SU-DHL-6 (cell line): ENCODE measurements around the gene SOX13.

ENCODE experiments used
- H2AFZ ChIP-seq: fragments of 200-600 bp; sonication (generic); 2 replicates; pipeline ENCODE4 v1.6.1; 2014; ENCODE audit warnings: low read depth, mild to moderate bottlenecking, moderate library complexity, mixed read lengths, antibody characterized with exemption, low read length; ENCODE audit not compliant: severe bottlenecking
- H3F3A ChIP-seq: fragments of 200-600 bp; shearing (Covaris generic); 2 replicates; pipeline ENCODE4 v1.6.0; 2016; ENCODE audit warnings: antibody characterized with exemption, mild to moderate bottlenecking; ENCODE audit not compliant: insufficient read depth
- H3K27ac ChIP-seq: fragments of 200-600 bp; sonication (generic); 2 replicates; pipeline ENCODE4 v1.5.1; 2016; ENCODE audit warnings: low read depth, mild to moderate bottlenecking, low read length, moderate library complexity, mixed read lengths
- H3K27me3 ChIP-seq: fragments of 200-600 bp; sonication (generic), shearing (Covaris generic); 2 replicates; pipeline ENCODE4 v1.6.0; 2014; ENCODE audit warnings: mild to moderate bottlenecking, low read length
- H3K36me3 ChIP-seq: fragments of 200-600 bp; sonication (generic); 2 replicates; pipeline ENCODE4 v1.6.1; 2014; ENCODE audit warnings: mild to moderate bottlenecking, low read length, mixed read lengths
- H3K4me2 ChIP-seq: fragments of 300-600, 200-600 bp; shearing (Covaris generic), sonication (generic); 2 replicates; pipeline ENCODE4 v1.6.0; 2014; ENCODE audit warnings: low read length, low read depth, mild to moderate bottlenecking; ENCODE audit not compliant: poor library complexity, severe bottlenecking
- H3K4me3 ChIP-seq: fragments of 200-600 bp; sonication (generic); 2 replicates; pipeline ENCODE4 v1.5.1; 2014; ENCODE audit warnings: antibody characterized with exemption, low read length, mild to moderate bottlenecking, mixed read lengths; ENCODE audit not compliant: insufficient read depth, poor library complexity, severe bottlenecking
- H3K79me2 ChIP-seq: fragments of 200-600 bp; sonication (generic); 2 replicates; pipeline ENCODE4 v1.6.1; 2014; ENCODE audit warnings: mild to moderate bottlenecking, low read length, moderate library complexity; ENCODE audit not compliant: insufficient read depth
- H3K9ac ChIP-seq: fragments of 200-600 bp; sonication (generic); 2 replicates; pipeline ENCODE4 v1.7.0; 2014; ENCODE audit warnings: mild to moderate bottlenecking, low read length
- H3K9me2 ChIP-seq: fragments of 200-600 bp; sonication (generic); replicated peaks from 2 replicates; pipeline ENCODE4 v1.6.1; 2014; ENCODE audit warnings: low read length; ENCODE audit not compliant: insufficient read depth
- H3K9me3 ChIP-seq: fragments of 200-600 bp; sonication (generic); 2 replicates; pipeline ENCODE4 v1.6.1; 2014; ENCODE audit warnings: low read length, mixed read lengths; ENCODE audit not compliant: insufficient read depth
- H4K20me1 ChIP-seq: fragments of 200-600 bp; sonication (generic); 2 replicates; pipeline ENCODE4 v1.6.1; 2014; ENCODE audit warnings: low read depth, mild to moderate bottlenecking, antibody characterized with exemption, low read length, moderate library complexity, mixed read lengths
- CTCF ChIP-seq: fragments of 200-600 bp; sonication (generic); IDR thresholded peaks from one replicate; pipeline ENCODE4 v1.5.1; 2017; ENCODE audit warnings: antibody characterized with exemption, mild to moderate bottlenecking, low read length, moderate library complexity; ENCODE audit not compliant: insufficient read depth, poor library complexity, severe bottlenecking
- EZH2phosphoT487 ChIP-seq: fragments of 200-600 bp; sonication (generic), shearing (Covaris generic); conservative IDR thresholded peaks from 2 replicates; pipeline ENCODE4 v1.6.1; 2018; ENCODE audit warnings: mild to moderate bottlenecking, antibody characterized with exemption, low read length, moderate library complexity, mixed read lengths

Gene SOX13

DNA sequence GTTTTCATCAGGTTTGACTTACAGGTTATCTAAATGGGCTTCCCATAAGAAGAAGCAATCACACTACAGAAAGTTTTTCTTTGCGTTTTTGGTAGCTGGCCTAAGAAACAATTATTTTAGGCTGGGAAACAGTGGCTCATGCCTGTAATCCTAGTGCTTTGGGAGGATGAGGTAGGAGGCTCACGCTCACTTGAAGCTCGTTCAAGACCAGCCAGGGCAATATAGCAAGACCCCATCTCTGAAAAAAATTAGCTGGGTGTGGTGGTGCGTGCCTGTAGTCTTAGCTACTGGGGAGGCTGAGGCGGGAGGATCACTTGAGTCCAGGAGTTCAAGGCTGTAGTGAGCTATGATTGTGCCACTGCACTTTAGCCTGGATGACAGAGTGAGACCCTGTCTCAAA, 94.8 kb downstream of the SOX13 start:
- Histone ChIP-seq H3K79me2 (no peaks in the 10 kb centered on the region), H3F3A (no peaks in the 10 kb centered on the region), H3K9me3 (peaks cover 23% of the 10 kb centered on the region; the same call in 1 of the 2 replicates), H3K9ac (no peak overlapping the region), H3K9me2 (no peaks in the 10 kb centered on the region), H4K20me1 (no peaks in the 10 kb centered on the region), H2AFZ (no peak overlapping the region), H3K4me3 (no peak overlapping the region), H3K4me2 (no peak overlapping the region), H3K27ac (no peak overlapping the region), H3K36me3 (no peaks in the 10 kb centered on the region), H3K27me3 (no peaks in the 10 kb centered on the region)
- no peak for TF ChIP-seq EZH2phosphoT487
- no peak for TF ChIP-seq CTCF

DNA sequence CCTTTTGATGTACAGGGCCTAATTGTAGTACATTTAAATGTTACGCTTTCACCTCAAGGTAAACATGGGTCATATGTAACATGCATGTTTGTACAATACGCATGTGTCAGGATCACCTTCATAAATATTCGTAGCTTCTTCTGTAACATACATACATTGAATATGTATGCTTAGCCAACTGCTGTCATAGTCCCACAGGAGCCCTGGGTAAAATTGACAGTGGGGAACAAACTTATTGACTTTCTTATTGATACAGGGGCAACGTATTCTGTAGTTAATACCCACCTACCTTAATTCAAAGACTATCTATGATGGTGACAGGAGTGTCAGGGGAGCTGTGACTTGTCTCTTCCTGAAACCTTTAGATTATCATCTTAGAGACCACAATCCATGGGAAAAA, 96.9 kb downstream of the SOX13 start:
- Histone ChIP-seq H3K9me2 (no peaks in the 10 kb centered on the region), H3K79me2 (no peaks in the 10 kb centered on the region), H3K36me3 (no peaks in the 10 kb centered on the region), H3K27me3 (no peaks in the 10 kb centered on the region), H3K4me3 (no peak overlapping the region), H3K27ac (no peak overlapping the region), H2AFZ (no peak overlapping the region), H3K4me2 (no peak overlapping the region), H4K20me1 (no peaks in the 10 kb centered on the region), H3K9ac (no peak overlapping the region), H3K9me3 (peaks cover 23% of the 10 kb centered on the region; the same call in 1 of the 2 replicates), H3F3A (no peaks in the 10 kb centered on the region)
- TF ChIP-seq CTCF (no peak), EZH2phosphoT487 (no peak)

DNA sequence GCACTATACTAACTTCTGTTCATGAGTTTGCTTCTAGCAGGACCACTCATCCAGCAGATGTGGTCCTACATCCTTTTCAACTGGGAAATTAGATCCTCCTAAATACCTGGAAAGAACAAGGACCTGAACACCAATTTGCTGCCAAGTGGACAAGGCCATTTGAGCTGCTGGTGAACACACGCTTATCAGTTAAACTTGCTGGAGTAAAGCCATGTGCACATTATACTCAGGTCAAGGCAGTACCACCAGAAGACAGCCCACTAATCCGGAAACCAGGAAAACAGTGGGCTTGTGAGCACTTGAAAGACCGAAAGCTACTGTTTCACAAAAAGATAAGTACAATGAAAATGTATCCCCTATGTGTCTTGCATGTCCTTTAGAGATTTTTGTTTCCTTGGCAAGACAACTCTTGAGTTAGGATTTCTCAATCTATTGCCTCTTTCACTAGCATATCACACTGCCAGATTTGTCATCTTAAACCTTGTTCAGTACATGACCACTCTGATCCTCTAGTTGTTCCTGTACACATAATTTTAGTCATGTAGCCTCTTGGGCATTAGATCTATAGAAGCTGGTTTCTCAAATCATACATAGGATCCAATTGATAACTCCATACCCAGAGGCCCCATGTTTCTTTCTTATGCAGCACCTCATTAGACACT, 97.7 kb downstream of the SOX13 start:
- Histone ChIP-seq H3K9ac (no peak overlapping the region), H4K20me1 (no peaks in the 10 kb centered on the region), H3K27me3 (no peaks in the 10 kb centered on the region), H3K36me3 (no peaks in the 10 kb centered on the region), H3K27ac (no peak overlapping the region), H3K4me3 (no peak overlapping the region), H3K9me2 (no peaks in the 10 kb centered on the region), H3F3A (no peaks in the 10 kb centered on the region), H2AFZ (no peak overlapping the region), H3K4me2 (no peak overlapping the region), H3K79me2 (no peaks in the 10 kb centered on the region), H3K9me3 (peaks cover 23% of the 10 kb centered on the region; the same call in 1 of the 2 replicates)
- TF ChIP-seq CTCF (no peak), EZH2phosphoT487 (no peak)
